ENCODE measurements around the gene TTC7B.

DNA sequence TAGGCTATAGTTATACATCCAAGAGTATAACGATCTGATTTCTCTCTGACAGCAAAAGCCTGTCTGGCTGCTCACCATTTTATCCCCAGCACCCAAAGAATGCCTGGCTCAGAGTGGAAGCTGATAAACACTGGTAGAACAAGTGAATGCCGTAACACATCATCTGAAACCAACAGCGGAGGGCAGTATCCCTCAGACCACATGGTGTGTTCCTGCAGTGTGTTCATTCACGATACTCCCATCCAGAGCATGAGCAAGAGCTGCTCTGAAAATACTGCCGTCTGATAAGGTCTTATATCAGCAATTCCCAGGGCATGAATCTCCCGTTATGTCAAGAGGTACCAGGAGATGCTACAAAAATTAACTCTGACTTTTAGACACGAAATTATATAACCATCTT, 95.9 kb downstream of the TTC7B start:
- TF ChIP-seq, protein P1, sequence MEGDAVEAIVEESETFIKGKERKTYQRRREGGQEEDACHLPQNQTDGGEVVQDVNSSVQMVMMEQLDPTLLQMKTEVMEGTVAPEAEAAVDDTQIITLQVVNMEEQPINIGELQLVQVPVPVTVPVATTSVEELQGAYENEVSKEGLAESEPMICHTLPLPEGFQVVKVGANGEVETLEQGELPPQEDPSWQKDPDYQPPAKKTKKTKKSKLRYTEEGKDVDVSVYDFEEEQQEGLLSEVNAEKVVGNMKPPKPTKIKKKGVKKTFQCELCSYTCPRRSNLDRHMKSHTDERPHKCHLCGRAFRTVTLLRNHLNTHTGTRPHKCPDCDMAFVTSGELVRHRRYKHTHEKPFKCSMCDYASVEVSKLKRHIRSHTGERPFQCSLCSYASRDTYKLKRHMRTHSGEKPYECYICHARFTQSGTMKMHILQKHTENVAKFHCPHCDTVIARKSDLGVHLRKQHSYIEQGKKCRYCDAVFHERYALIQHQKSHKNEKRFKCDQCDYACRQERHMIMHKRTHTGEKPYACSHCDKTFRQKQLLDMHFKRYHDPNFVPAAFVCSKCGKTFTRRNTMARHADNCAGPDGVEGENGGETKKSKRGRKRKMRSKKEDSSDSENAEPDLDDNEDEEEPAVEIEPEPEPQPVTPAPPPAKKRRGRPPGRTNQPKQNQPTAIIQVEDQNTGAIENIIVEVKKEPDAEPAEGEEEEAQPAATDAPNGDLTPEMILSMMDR (IDR thresholded peaks at IDR 0.05), result no peak
- TF ChIP-seq POLR2A (IDR thresholded peaks at IDR 0.05), result no peak
